GM13976 (cell line): ENCODE results near the gene NHSL1.

Experiments
- DNase-seq: peaks from one replicate; pipeline ENCODE4 v3.0.0; 2012; ENCODE audit warnings: low spot score
- in situ Hi-C: fragments of 300-500 bp; cut with MboI; formaldehyde crosslinking; loops from one replicate; pipeline ENCODE4 v1.12.0; 2022; ENCODE audit warnings: low sequenced_read_pairs, mixed read lengths, inconsistent platforms; ENCODE audit not compliant: unreplicated experiment
- TF ChIP-seq, protein P1 (sequence below): IDR thresholded peaks from 2 replicates; pipeline ENCODE4 v1.5.1; 2012; ENCODE audit warnings: borderline replicate concordance, mild to moderate bottlenecking; ENCODE audit not compliant: insufficient read depth; ENCODE audit errors: extremely low read depth, missing control alignments, control extremely low read depth

Gene NHSL1

DNA sequence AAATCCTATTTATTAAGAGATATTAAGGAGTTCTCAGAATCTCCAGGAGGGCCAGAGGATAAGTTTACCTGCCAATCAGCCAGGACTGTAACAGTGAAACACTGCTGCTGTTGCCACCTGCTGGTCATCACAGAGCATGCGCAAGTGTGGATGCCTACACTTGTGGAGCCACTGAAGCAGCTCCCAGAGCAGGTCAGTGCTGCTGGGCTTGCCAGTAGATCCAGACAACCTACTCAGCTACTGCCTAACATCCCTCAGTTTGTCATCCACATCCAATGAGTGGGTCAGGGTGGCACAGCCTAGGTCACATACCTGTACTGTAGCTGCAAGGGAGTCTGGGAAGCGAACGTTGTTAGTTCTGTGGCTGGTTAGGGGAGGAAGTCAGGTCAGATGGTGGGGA, 18.3 kb upstream of the NHSL1 start:
- TF ChIP-seq, protein P1, sequence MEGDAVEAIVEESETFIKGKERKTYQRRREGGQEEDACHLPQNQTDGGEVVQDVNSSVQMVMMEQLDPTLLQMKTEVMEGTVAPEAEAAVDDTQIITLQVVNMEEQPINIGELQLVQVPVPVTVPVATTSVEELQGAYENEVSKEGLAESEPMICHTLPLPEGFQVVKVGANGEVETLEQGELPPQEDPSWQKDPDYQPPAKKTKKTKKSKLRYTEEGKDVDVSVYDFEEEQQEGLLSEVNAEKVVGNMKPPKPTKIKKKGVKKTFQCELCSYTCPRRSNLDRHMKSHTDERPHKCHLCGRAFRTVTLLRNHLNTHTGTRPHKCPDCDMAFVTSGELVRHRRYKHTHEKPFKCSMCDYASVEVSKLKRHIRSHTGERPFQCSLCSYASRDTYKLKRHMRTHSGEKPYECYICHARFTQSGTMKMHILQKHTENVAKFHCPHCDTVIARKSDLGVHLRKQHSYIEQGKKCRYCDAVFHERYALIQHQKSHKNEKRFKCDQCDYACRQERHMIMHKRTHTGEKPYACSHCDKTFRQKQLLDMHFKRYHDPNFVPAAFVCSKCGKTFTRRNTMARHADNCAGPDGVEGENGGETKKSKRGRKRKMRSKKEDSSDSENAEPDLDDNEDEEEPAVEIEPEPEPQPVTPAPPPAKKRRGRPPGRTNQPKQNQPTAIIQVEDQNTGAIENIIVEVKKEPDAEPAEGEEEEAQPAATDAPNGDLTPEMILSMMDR: peak; percentile 70
- in situ Hi-C loops: loop anchor here (10.0 kb wide), 1 partner anchor 403 kb away; no protein-coding TSS in a partner anchor
- DNase-seq: peak; percentile 52

DNA sequence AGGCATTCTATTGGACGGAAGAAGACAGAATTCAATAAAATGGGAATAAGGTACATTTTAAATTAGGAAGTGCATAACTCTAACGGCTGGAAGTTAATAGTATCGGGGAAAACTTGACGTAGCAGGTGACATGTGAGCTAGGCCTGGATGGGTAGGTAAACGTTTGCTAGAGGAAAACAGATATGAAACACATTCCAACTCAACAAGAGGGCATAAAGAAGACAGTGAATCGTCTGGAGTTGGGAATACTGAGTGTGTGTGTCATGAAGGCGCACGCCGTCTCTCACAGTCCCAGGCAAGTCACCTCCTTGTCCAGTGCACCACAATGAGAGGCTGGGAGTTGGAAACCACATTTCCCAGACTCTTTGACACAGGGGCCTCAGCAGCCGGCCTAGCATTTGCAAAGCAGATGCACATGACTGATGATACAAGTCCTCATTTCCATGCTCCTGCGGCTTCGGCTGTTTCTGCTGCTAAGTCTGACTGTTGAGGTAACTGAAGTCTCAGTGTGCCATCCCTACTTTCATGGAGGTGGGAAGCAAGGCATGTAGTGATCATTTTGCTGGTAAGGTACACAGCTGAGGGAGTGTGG, 16.5 kb upstream of the NHSL1 start:
- TF ChIP-seq, protein P1: no peak
- in situ Hi-C loops: loop anchor here (10.0 kb wide), 1 partner anchor 401 kb away; no protein-coding TSS in a partner anchor
- DNase-seq: no peak

DNA sequence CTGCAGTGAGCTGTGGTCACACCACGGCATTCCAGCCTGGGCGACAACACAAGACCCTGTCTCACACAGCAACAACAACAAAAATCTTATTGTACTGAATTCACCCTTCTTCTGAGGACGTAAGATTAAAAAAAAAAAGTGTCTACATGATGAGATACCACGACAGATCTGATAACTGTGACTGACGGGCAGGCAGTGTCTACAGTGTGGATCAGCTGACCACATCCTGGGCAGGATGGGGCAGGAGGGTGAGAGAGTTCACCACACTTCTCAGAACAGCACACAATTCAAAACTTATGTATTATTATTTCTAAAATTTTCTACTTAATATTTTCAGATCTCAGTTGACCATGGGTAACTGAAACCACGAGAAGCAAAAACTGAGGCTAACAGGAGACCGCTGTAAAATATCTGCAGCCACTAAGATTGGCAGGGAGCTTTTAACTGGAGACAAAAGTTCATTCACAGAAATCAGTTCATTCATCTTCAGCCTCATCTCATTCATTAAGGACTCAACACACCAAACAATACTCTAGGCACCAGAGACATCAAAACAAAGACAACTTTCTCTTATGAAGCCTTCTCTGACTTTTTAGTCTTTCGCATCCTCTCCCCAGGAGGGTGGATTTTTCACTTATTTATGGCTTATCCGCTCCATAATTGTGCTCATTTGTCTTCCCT, 15.7 kb upstream of the NHSL1 start:
- TF ChIP-seq, protein P1: no peak
- no peak for DNase-seq
- in situ Hi-C loops: loop anchor here (10.0 kb wide), 1 partner anchor 400 kb away; no protein-coding TSS in a partner anchor

DNA sequence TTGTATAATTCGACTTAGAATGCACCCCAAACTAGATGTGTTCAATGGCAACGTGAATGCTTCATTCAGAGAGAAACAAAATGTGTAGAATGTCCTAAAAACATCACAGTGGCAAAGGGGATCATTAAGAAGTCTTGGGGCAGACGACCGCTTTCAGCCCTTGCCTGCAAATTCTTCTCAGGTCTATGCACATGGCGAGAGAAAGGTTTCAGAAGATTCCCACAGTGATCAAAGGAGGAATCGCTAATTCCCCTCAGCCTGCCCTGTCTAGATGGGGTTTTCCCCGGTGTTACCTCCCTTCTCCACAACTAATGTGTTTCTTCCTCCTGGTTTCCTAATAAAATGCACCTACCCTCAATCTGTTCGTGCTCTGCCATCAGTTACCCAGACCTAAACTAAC, 13.3 kb upstream of the NHSL1 start:
- TF ChIP-seq, protein P1: no peak
- in situ Hi-C loops: loop anchor here (10.0 kb wide), 1 partner anchor 398 kb away; no protein-coding TSS in a partner anchor
- no peak for DNase-seq

DNA sequence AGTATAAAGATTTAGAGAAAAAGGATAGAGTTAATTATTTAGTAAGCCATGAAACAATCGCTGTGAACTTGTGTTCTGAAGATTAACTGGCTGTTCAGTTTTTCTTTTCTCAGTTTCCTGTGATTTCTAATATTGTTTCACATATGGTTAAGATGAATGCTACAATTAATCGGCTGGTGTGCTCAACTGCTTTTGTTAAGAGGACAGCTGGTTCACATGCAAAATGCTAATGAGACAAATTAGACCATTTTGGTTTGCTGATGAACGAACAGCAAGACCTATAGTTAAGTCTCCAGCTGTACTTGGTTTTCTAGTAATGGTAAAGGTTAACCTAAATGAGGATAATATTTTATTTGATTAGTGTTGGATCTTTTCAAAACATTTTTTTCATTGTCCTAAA, 10.8 kb upstream of the NHSL1 start:
- in situ Hi-C loops: loop anchor here (10.0 kb wide), 1 partner anchor 395 kb away; no protein-coding TSS in a partner anchor

DNA sequence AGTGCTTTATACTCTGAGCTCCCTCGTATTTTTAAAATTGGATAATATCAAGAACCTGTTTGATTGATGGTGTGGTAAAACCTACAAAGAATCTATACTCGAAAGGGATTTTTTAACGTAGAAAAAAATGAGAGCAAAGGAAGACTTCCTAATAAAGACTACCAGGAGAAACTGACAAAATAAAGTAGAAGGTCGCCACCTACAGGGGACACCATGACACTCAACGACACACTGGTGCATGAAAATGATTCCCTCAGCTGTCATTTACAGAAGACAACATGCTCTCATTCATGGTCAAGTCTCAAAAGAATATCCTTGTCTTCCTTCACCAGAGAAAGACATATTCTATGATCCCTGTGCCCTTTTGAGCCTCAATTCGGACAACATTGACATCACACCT, 10.1 kb upstream of the NHSL1 start:
- in situ Hi-C loops: loop anchor here (5.0 kb wide), 1 partner anchor 77 kb away; no protein-coding TSS in a partner anchor
- peak; percentile 32 for DNase-seq
- TF ChIP-seq, protein P1: peak; percentile 2

More for the DNA sequence above, 10.8 kb upstream of the NHSL1 start:
- no peak for DNase-seq
- TF ChIP-seq, protein P1: no peak
